ENCODE results near the gene NAV2. TPM values are rescaled to one million over a fixed set of nuclear protein-coding genes. Genes with fewer than 3 reads are reported as not detected.

Gene NAV2
- total RNA-seq, 2 donors from 2014 or later: 0.37 to 0.58 TPM

DNA sequence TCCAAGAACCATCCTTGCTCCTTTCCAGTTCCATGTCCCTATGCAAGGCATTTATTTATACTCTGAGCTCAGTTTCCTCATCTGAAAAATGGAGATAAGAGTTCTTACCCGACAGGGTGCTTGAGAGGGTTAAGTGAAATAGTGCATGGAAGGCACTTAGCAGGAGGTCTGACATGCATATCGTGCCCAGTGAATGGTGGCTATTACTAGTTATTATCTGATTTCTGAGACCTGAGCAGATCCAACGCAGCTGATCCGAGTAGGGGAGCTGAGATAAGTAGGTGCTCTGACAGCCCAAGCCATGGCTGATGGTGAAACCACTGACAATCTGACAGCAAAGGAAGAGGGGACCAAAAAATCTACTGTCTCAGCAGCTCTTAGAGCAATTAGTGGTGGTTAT is 24.9 kb downstream of the NAV2 start:
- no peaks in the 10 kb centered on the region for H3K36me3 Mint-ChIP-seq (ENCODE audit: low read depth)
- H3K27ac Mint-ChIP-seq: no peak overlapping the region
- no peak for ATAC-seq (replicated peaks)
- no peaks in the 10 kb centered on the region for H3K4me1 Mint-ChIP-seq
- no peak overlapping the region for H3K4me3 Mint-ChIP-seq
- no peaks in the 10 kb centered on the region for H3K9me3 Mint-ChIP-seq
- no peaks in the 10 kb centered on the region for H3K27me3 Mint-ChIP-seq

DNA sequence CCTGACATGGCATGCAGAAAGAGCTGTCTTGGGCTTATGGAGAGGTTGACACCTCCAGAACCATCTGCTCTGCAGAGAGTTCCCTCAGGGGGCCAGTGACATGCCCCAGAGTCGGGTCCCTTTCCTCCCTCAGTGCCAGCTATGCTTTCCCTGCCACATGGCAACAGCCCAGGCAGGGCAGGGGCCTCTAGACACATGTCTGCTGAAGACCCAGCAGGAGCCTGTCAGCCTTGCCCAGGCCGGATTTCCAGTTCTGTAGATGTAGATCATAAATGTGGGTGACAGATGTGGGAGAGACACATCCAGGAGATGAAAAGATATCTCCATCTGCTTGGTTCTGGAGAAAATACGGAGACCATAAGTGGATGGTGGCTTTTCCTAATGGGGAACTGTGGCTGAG is 25.5 kb downstream of the NAV2 start:
- Mint-ChIP-seq H3K27me3 (no peaks in the 10 kb centered on the region), H3K27ac (no peak overlapping the region), H3K4me1 (no peaks in the 10 kb centered on the region), H3K9me3 (no peaks in the 10 kb centered on the region), H3K36me3 (ENCODE audit: low read depth) (no peaks in the 10 kb centered on the region), H3K4me3 (no peak overlapping the region)
- ATAC-seq (replicated peaks): no peak

DNA sequence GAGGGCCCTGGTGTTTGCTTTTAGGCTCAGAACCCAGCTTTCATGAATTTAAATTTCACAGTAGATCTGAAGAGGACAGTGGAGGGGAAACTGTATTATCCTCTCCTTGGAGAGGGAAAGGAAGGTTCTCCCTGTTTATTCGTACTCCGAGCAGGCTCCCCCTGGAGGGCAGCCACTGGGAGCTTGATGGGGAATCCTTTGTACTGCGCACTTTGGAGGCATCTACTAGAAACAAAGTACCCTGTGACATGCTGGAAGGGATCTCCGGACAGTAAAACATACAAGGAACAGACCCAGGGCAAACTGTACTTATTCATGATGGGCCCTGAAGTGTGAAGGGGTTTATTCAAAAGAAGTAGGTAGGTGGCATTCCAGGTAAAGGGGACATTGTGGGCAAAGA is 27.2 kb downstream of the NAV2 start:
- no peak for ATAC-seq (replicated peaks)
- Mint-ChIP-seq H3K36me3 (ENCODE audit: low read depth) (no peaks in the 10 kb centered on the region), H3K27me3 (no peaks in the 10 kb centered on the region), H3K4me3 (no peak overlapping the region), H3K4me1 (no peaks in the 10 kb centered on the region), H3K27ac (no peak overlapping the region), H3K9me3 (no peaks in the 10 kb centered on the region)

DNA sequence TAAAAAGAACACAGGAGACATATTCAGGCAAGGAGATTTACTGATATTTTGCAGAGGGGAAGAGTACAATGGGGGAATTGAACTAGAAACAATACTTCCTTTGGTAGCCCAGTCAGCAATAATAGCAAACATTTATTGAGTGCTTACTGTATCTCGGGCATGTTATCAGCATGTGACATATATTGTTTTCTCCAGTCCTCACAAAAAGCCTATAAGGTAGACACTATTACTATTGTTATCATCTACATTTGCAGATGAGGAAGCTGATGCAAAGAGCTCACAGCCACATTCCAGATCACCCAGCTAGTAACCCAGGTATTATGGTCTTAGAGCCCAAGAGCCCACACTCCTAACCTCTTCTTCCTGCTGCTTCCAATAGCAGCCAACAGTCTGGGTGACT is 27.9 kb downstream of the NAV2 start:
- Mint-ChIP-seq H3K36me3 (ENCODE audit: low read depth) (no peaks in the 10 kb centered on the region), H3K9me3 (no peaks in the 10 kb centered on the region)

DNA sequence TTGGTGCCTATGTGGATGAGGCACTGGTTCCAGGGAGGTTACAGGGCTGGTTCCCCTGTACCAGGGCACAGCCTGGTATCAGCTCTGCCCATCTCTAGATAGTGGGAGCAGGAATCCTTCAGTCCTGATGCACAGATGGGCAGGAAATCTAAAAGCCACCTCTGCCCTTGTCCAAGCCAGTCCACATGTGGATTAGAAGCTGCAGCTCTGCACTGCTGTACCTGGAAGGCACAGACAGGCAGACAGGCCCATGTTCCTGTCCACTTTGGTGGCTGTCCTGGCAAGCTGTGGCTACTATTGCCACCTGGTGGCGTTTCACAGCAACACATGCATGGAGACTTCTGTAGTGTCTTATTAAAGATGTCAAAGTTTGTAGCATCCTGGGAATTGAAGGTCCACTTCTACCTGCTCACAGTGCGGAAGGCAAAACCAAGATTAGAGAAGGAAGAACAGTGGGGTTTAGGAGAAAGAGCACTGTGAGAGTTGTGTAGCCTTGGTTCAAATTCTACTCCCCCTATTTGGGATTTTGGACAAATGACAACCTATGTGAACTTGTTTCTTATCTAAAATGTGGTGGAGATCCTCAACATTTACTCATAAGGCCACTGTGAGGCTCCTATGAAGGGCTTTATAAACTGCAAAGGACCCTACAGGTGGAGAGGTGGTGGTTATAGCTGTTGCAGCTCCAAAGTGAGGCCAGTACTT is 30.1 kb downstream of the NAV2 start:
- Mint-ChIP-seq H3K27me3 (no peaks in the 10 kb centered on the region), H3K9me3 (no peaks in the 10 kb centered on the region), H3K4me1 (no peaks in the 10 kb centered on the region), H3K4me3 (no peak overlapping the region), H3K36me3 (ENCODE audit: low read depth) (no peaks in the 10 kb centered on the region), H3K27ac (no peak overlapping the region)
- ATAC-seq (replicated peaks): peak; percentile 80

More for the DNA sequence above, 27.9 kb downstream of the NAV2 start:
- Mint-ChIP-seq H3K27ac (no peak overlapping the region), H3K4me3 (no peak overlapping the region), H3K4me1 (no peaks in the 10 kb centered on the region), H3K27me3 (no peaks in the 10 kb centered on the region)
- ATAC-seq (replicated peaks): no peak

DNA sequence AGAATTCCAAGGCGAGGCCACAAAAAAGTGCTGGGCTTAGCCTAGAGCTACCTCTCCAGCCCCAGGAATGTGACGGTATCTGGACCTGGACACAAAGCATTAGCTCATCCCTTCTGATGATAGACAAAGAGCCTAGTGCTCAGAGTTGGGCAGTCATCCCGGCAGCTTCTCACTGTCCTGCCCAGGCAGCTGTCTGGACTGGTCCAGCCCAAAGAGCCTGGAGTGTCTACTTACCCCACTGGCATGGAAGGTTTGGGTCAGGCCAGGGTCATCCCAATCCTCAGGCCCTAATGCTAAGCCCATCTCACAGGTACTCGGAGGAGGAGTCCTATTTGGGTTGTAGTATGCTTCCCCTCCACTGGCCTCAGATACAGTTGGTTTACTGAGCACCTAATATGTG is 31.0 kb downstream of the NAV2 start:
- H3K4me1 Mint-ChIP-seq: no peaks in the 10 kb centered on the region
- no peak overlapping the region for H3K4me3 Mint-ChIP-seq
- H3K9me3 Mint-ChIP-seq: no peaks in the 10 kb centered on the region
- H3K36me3 Mint-ChIP-seq (ENCODE audit: low read depth): no peaks in the 10 kb centered on the region
- ATAC-seq (replicated peaks): no peak
- no peak overlapping the region for H3K27ac Mint-ChIP-seq
- no peaks in the 10 kb centered on the region for H3K27me3 Mint-ChIP-seq

DNA sequence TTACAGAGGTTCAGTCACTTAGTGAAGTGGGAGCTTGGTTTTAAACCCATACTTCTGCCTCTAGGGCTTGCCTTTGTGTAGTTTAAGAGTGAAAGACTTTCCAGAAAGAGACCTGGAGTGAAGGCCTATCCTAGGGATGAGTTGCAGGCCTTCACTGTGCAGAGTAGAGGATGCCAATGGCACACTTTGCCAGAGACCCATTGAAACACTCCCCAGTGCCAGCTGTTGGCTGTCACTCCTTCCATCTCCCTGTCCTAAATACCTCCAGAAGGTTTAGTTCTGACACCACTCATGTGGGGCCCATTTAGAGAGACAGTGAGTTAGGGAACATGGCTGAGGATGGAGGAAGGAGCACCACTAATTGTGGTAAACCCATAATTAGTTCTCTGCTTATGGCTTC is 31.5 kb downstream of the NAV2 start:
- H3K27me3 Mint-ChIP-seq: no peaks in the 10 kb centered on the region
- no peak overlapping the region for H3K27ac Mint-ChIP-seq
- no peak for ATAC-seq (replicated peaks)
- no peaks in the 10 kb centered on the region for H3K36me3 Mint-ChIP-seq (ENCODE audit: low read depth)
- H3K4me1 Mint-ChIP-seq: no peaks in the 10 kb centered on the region
- H3K9me3 Mint-ChIP-seq: no peaks in the 10 kb centered on the region
- no peak overlapping the region for H3K4me3 Mint-ChIP-seq

DNA sequence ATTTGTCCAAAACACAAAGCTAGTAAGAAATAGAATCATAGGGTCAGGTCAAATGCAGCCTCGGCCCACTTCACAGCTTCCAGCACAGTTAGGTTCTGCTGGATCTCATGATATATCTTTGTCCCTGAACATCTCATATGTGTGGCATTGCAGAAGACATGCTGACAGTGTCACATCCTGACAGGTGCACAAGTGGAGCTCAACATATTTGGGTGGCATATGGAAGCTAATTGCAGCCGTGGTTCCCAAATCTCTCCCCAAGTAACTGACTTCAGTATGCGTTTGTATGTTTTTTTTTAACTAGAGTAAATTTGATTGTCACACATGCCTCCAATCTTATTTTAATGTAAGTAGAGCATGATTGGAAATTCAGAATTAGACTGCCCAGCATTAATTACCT is 33.4 kb downstream of the NAV2 start:
- Mint-ChIP-seq H3K4me1 (no peaks in the 10 kb centered on the region), H3K27ac (no peak overlapping the region), H3K4me3 (no peak overlapping the region), H3K27me3 (no peaks in the 10 kb centered on the region), H3K9me3 (no peaks in the 10 kb centered on the region), H3K36me3 (ENCODE audit: low read depth) (no peaks in the 10 kb centered on the region)
- ATAC-seq (replicated peaks): no peak

DNA sequence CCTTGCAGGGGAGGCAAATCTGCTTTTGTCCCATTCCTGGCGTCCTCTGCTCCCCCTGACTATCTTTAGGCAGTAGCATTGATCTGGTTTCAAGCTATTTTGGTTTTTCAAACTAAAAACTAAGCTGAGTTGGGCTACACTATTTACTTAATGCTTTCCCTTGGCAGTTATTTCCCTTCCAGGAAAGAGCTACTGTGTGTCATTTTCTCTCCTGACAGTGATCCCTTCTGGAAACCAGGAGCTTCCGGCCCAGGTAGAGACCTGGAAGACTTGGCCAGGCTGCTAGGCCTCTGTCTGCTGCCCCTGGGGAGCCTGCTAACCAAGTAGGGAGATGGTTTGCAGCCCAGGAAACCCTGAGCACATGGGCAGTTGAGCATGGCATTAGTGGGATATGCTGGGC is 35.0 kb downstream of the NAV2 start:
- Mint-ChIP-seq H3K4me1 (no peaks in the 10 kb centered on the region), H3K27me3 (peaks cover 4% of the 10 kb centered on the region), H3K4me3 (no peak overlapping the region), H3K9me3 (no peaks in the 10 kb centered on the region), H3K27ac (no peak overlapping the region), H3K36me3 (ENCODE audit: low read depth) (no peaks in the 10 kb centered on the region)
- no peak for ATAC-seq (replicated peaks)

DNA sequence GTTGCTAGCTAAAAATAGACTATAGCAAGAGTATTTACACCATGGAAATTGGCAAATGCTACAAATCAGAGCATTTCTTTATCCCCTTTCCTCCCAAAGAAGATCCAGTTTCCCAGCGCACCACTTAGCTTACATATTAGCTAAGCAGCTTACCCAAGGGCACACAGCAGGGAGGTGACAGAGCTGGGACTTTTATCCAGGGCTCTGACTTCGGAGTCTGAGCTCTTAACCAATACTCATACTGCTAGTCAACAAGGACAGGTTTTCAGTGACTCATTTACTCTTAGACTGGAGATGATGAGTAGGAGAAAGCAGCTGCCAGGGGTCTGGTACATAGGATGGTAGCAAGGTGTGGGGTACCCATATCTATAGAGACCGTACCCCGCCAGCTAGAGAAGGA is 38.4 kb downstream of the NAV2 start:
- Mint-ChIP-seq H3K27me3 (peaks cover 10% of the 10 kb centered on the region), H3K27ac (no peak overlapping the region), H3K4me1 (no peaks in the 10 kb centered on the region), H3K36me3 (ENCODE audit: low read depth) (no peaks in the 10 kb centered on the region), H3K4me3 (no peak overlapping the region), H3K9me3 (no peaks in the 10 kb centered on the region)
- ATAC-seq (replicated peaks): no peak

DNA sequence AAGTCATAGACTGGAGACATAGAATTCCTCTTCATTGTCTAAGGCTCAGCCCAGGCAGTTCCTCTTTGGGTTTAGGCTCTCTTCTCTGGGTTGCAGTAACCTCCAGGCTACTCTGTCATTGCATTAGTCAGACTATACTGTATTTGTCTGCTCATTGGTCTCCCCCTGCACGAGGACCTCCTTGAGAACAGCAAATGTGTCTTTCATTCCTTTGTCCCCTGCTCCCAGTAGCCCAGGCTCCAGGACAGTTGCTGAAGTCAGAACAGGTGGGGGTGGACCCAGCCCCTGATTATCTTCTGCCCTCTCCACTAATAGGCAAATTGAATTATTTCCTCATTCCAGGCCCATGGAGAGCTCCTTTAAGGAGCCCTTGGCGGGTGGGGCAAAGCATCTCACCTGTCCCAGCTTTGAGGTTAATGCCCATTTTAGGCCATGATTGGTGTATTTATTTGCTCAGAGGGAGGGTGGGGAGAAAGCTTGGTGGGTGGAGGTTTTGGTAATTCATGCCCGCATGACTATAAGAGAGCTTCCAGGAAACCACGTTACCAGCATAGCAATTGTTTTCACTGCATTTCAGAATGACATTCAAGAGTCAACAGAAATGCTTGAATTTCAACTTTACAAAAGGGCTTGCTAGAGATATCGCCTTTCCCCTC is 40.9 kb downstream of the NAV2 start:
- H3K36me3 Mint-ChIP-seq (ENCODE audit: low read depth): no peaks in the 10 kb centered on the region
- no peaks in the 10 kb centered on the region for H3K4me1 Mint-ChIP-seq
- no peak overlapping the region for H3K4me3 Mint-ChIP-seq
- peaks cover 10% of the 10 kb centered on the region for H3K27me3 Mint-ChIP-seq
- no peak for ATAC-seq (replicated peaks)
- no peak overlapping the region for H3K27ac Mint-ChIP-seq
- no peaks in the 10 kb centered on the region for H3K9me3 Mint-ChIP-seq

DNA sequence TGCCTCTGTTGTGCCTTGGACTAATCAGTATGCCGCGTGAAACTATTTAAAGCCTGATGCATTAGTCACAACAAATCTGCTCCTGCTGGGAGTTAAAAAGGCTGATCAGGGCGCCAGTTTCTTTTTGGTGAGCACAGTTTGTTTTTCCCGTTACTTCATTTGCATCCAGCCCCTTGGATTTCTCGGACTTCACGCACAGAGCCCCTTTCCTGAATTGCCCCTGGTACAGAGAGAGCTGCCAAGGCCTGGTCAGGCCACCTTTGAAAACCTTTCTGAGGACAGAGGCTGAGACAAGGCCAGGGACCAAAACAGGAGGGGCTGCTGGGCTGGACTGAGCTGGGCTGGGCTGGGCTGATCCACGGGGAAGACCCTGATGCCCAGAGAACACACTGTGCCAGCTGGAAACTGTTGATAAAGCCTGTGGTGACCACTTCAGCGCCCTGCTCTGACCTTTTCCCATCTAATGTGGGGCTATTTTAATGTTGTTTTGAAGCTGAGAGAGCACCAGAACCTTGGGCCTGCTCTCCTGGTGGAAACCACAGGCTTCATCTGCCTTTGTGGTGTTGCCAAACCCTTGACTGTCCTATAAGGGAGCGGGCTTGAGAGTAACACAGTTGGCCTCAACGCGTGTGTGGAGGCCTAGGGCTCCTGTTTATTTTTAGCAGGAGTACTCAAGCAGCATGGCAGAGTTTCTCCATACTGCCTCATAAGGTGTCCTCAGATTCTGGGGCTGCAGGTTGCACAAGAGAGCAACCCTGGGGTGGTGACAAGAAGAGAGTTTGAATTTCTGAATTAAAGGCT is 44.2 kb downstream of the NAV2 start:
- no peaks in the 10 kb centered on the region for H3K9me3 Mint-ChIP-seq
- no peak overlapping the region for H3K27ac Mint-ChIP-seq
- no peaks in the 10 kb centered on the region for H3K36me3 Mint-ChIP-seq (ENCODE audit: low read depth)
- no peaks in the 10 kb centered on the region for H3K4me1 Mint-ChIP-seq
- no peak for ATAC-seq (replicated peaks)
- H3K4me3 Mint-ChIP-seq: no peak overlapping the region
- peaks cover 9% of the 10 kb centered on the region for H3K27me3 Mint-ChIP-seq

DNA sequence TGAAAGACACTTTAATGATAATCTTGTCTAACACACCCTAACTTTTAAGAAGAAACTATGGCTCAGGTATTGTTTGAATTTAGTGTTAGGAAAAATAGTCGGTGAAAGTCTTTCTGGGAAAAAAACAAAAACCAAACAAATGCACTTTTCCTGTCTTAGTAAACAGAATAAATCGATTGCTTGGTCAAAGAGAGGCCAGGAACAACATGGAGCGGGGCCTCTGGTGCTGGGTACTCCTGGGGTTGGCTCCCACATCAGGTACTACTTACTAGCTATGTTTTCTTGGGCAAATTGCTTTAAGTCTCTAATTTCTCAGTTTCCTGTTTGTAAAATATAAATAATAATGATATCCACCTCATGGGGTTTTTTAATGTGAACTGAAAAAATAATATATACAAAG is 46.8 kb downstream of the NAV2 start:
- no peak overlapping the region for H3K27ac Mint-ChIP-seq
- peaks cover 17% of the 10 kb centered on the region for H3K27me3 Mint-ChIP-seq
- no peak for ATAC-seq (replicated peaks)
- H3K4me3 Mint-ChIP-seq: no peak overlapping the region
- H3K9me3 Mint-ChIP-seq: no peaks in the 10 kb centered on the region
- no peaks in the 10 kb centered on the region for H3K36me3 Mint-ChIP-seq (ENCODE audit: low read depth)
- H3K4me1 Mint-ChIP-seq: no peaks in the 10 kb centered on the region

DNA sequence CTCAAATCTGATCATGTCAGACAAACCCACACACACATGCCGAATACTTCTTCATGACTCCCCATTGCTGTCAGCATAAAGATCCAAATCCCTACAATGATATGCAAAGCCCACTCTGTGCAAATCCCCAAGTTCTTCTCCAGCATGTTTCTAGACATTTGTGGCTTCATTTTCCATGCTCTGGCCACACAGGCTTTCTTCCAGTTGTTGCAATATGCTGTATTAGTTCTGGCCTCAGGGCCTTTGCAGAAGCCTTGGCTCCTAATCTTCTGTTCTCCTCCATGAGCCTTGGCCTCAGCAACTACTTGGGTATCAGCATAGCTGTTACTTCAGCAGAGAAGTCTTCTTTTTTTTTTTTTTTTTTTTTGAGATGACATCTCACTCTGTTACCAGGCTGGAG is 49.6 kb downstream of the NAV2 start:
- Mint-ChIP-seq H3K27ac (no peak overlapping the region), H3K4me3 (no peak overlapping the region), H3K4me1 (no peaks in the 10 kb centered on the region), H3K36me3 (ENCODE audit: low read depth) (no peaks in the 10 kb centered on the region), H3K27me3 (peaks cover 20% of the 10 kb centered on the region), H3K9me3 (no peaks in the 10 kb centered on the region)
- no peak for ATAC-seq (replicated peaks)

DNA sequence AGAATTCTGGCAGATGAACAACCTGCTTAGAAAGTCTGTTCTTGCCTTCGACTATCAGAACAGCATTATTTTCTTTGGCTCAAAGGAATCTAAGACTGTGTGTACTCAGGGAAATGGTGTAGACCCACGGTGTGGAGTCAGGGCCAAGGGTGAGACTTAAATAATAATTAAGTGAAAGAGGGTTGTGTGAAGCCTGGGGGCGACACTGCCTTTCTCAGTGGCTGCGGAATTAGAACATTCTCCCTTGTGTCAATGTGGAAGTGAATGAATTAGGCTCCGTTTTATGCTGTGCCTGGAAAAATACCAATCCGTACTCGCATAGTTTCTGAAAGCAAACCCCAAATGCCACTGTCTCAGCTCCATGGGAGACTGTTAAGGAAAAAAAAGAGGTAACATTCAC is 50.7 kb downstream of the NAV2 start:
- ATAC-seq (replicated peaks): no peak
- Mint-ChIP-seq H3K27ac (no peak overlapping the region), H3K4me3 (no peak overlapping the region), H3K9me3 (no peaks in the 10 kb centered on the region), H3K27me3 (peaks cover 23% of the 10 kb centered on the region), H3K4me1 (no peaks in the 10 kb centered on the region), H3K36me3 (ENCODE audit: low read depth) (no peaks in the 10 kb centered on the region)
